HL-60 (cell line): ENCODE data around the gene ASF1B.

ENCODE experiments used
- GABPA ChIP-seq: IDR thresholded peaks from 2 replicates; pipeline ENCODE4 v1.6.1; 2012; ENCODE audit warnings: low read depth
- POLR2AphosphoS5 ChIP-seq: IDR thresholded peaks from 2 replicates; pipeline ENCODE4 v1.6.1; 2012; ENCODE audit warnings: low read depth
- SPI1 ChIP-seq: IDR thresholded peaks from 2 replicates; pipeline ENCODE4 v1.6.1; 2012; ENCODE audit warnings: low read depth, mild to moderate bottlenecking, borderline replicate concordance
- TF ChIP-seq, protein P1 (sequence below): IDR thresholded peaks from one replicate; pipeline ENCODE4 v1.5.1; 2011; ENCODE audit warnings: low read length, control low read depth, inconsistent platforms; ENCODE audit not compliant: insufficient read depth

DNA sequence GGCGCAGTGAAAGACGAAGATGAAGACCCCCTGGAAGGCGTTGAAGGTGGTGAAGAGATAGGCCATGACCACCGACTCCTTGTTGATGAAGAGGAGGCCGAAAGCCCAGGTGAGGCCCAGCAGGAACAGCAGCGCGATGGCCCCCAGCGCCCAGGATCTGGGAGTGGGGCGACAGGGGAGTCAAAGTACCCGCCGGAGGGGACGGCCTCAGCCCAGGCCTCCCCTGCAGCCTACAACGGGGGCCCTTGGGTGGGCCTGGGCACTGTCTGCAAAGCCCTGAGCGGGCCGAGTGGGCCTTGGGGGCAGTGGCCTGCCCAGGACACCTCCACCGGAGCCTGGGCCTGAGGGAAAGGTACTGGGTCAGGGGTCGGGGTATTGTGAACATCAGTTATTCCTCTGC is 19.0 kb upstream of the ASF1B start:
- TF ChIP-seq POLR2AphosphoS5 (no peak), SPI1 (no peak), GABPA (no peak)
- TF ChIP-seq, protein P1, sequence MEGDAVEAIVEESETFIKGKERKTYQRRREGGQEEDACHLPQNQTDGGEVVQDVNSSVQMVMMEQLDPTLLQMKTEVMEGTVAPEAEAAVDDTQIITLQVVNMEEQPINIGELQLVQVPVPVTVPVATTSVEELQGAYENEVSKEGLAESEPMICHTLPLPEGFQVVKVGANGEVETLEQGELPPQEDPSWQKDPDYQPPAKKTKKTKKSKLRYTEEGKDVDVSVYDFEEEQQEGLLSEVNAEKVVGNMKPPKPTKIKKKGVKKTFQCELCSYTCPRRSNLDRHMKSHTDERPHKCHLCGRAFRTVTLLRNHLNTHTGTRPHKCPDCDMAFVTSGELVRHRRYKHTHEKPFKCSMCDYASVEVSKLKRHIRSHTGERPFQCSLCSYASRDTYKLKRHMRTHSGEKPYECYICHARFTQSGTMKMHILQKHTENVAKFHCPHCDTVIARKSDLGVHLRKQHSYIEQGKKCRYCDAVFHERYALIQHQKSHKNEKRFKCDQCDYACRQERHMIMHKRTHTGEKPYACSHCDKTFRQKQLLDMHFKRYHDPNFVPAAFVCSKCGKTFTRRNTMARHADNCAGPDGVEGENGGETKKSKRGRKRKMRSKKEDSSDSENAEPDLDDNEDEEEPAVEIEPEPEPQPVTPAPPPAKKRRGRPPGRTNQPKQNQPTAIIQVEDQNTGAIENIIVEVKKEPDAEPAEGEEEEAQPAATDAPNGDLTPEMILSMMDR = no peak
